ENCODE results near the gene EEPD1. TPM values are rescaled to one million over a fixed set of nuclear protein-coding genes. Genes with fewer than 3 reads are reported as not detected.

EEPD1 gene
- polyA plus RNA-seq, 1 experiment: 2.5 TPM

DNA sequence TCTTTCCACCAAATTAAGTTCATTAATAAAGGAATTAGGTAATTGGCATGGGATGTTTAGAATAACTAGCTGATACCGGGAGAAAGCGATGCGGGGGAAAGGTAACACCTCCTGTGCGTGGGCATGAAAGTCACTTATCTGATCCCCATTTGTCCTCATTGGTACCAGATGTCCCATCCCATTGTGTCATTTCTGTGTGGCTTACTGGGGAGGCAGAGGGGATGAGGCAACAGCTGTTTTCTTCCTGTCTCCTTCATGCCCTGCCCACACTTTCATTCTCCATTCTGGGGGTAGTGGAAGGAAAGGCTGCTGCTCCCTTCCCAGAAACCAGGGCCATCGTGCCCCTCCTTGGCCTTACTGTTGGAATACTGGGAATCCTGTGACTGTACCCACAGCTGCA lies 27.1 kb downstream of the EEPD1 start:
- Histone ChIP-seq H3K27me3 (ENCODE audit: control insufficient read depth, insufficient read depth, low read length) (no peaks in the 10 kb centered on the region), H3K4me3 (ENCODE audit: low read depth, low read length) (no peak overlapping the region), H3K36me3 (ENCODE audit: control insufficient read depth, insufficient read depth, low read length) (no peaks in the 10 kb centered on the region)
- no peak for DNase-seq (ENCODE audit: low read depth)
- CTCF ChIA-PET: interaction anchor here (1.2 to 1.3 kb wide), 3 partner anchors 9 to 14 kb away, joined by 3 to 4 read pairs (median 4); no protein-coding TSS in a partner anchor
- POLR2A ChIA-PET: no interaction called here
- TF ChIP-seq, protein P1, sequence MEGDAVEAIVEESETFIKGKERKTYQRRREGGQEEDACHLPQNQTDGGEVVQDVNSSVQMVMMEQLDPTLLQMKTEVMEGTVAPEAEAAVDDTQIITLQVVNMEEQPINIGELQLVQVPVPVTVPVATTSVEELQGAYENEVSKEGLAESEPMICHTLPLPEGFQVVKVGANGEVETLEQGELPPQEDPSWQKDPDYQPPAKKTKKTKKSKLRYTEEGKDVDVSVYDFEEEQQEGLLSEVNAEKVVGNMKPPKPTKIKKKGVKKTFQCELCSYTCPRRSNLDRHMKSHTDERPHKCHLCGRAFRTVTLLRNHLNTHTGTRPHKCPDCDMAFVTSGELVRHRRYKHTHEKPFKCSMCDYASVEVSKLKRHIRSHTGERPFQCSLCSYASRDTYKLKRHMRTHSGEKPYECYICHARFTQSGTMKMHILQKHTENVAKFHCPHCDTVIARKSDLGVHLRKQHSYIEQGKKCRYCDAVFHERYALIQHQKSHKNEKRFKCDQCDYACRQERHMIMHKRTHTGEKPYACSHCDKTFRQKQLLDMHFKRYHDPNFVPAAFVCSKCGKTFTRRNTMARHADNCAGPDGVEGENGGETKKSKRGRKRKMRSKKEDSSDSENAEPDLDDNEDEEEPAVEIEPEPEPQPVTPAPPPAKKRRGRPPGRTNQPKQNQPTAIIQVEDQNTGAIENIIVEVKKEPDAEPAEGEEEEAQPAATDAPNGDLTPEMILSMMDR (IDR thresholded peaks at IDR 0.05; ENCODE audit: insufficient read depth, low read depth, low read length): no peak

DNA sequence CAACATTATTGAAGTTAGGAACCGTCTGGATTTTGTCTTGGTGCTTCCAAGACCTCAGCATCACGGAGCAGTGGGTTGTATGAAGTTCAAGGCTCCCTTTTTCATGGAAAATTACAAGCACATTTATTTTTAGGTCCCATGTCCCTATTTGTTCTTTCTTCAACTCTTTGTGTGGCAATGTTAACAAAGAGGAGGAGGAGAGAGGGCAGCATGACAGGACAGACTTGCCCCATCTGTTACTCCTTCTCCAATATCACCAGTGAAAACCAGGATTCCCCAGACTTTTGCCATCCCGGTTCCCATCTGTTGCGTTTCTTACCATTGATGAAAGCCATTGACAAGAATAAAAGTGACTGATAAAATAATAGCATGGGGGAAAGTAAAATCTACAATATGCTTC lies 28.6 kb downstream of the EEPD1 start:
- no peak overlapping the region for H3K4me3 ChIP-seq (ENCODE audit: low read depth, low read length)
- ChIA-PET POLR2A (no interaction called here), CTCF (no interaction called here)
- DNase-seq (ENCODE audit: low read depth): no peak
- TF ChIP-seq, protein P1 (IDR thresholded peaks at IDR 0.05; ENCODE audit: insufficient read depth, low read depth, low read length): no peak
- no peaks in the 10 kb centered on the region for H3K36me3 ChIP-seq (ENCODE audit: control insufficient read depth, insufficient read depth, low read length)
- no peaks in the 10 kb centered on the region for H3K27me3 ChIP-seq (ENCODE audit: control insufficient read depth, insufficient read depth, low read length)

DNA sequence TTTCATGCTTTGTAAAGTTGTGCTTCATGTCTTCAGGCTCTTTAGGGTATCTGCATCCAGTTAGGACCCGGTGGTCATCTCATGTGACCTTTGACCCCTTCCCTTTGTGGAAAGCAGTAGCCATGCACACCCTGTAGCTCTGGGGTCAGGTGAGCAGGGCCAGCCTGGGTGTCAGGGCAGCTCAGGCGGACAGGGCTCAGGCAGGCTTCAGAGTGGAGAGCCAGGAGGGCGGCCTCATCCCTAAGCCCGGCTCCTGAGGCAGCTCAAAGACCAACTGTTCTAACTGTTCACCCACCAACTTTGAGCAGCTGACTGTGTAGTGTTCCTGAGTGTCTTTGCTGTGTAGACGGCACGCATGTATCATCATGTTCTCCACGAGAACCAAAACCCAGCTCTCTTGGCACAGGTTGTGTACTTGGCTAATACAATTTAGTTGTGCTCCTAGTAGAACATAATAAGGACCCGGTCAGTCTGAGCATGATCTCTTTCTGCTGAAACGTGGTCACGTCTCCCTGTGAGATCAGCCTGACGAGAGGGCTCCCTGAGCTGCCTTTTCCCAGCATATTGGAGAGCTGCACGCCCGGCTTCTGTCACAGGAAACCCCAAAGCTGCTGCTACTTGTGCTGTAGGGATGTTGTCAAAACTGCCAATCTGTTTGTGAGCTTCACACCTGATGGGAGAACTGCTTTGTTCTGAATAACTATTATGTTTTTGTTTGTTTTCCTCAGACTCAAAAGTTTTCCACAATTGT lies 30.0 kb downstream of the EEPD1 start:
- CTCF ChIA-PET: interaction anchor here (1.5 kb wide), 1 partner anchor 9 kb away, joined by 5 read pairs; no protein-coding TSS in a partner anchor
- POLR2A ChIA-PET: no interaction called here
- no peak for DNase-seq (ENCODE audit: low read depth)
- Histone ChIP-seq H3K4me3 (ENCODE audit: low read depth, low read length) (no peak overlapping the region), H3K27me3 (ENCODE audit: control insufficient read depth, insufficient read depth, low read length) (no peaks in the 10 kb centered on the region), H3K36me3 (ENCODE audit: control insufficient read depth, insufficient read depth, low read length) (no peaks in the 10 kb centered on the region)
- TF ChIP-seq, protein P1 (IDR thresholded peaks at IDR 0.05; ENCODE audit: insufficient read depth, low read depth, low read length): no peak

DNA sequence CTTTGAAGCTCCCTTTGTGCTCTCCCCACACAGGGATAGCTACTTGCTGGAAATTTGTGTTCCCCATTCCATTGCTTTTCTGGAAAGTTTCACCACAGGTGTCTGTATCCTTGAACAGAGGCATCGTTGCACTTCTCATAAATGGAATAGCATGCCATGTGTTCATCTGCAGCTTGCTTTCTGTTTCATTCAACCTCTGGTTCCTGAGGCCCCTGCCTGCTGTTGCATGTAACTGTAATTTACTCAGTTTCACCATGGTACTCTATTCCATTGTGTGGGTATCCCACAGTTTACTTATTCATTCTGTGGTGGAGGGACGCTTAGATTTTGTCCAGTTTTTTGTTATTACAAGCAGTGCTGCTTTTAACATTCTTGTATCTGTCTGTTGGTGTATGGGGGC lies 32.0 kb downstream of the EEPD1 start:
- no peak for DNase-seq (ENCODE audit: low read depth)
- TF ChIP-seq, protein P1 (IDR thresholded peaks at IDR 0.05; ENCODE audit: insufficient read depth, low read depth, low read length): no peak
- no peak overlapping the region for H3K4me3 ChIP-seq (ENCODE audit: low read depth, low read length)
- ChIA-PET CTCF (no interaction called here), POLR2A (no interaction called here)
- H3K36me3 ChIP-seq (ENCODE audit: control insufficient read depth, insufficient read depth, low read length): no peaks in the 10 kb centered on the region
- no peaks in the 10 kb centered on the region for H3K27me3 ChIP-seq (ENCODE audit: control insufficient read depth, insufficient read depth, low read length)

DNA sequence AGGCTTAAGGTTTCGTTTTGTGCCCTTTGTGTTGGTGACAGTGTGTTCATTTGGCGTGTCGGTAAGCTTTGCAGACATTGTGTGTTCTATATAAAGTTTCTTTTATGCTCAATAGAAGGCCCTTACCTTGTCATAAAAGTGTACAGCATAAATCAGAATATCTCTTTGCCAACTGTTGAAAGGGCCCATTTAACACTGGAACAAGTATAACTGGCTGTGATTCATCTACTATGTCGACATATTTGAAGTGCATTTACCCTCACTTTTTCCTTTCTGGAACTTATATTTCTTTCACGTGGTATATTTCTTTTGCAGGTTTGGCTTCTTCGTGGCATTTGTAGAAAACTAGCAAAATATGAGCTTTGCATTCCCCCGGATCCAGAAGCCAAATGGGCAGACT lies 32.7 kb downstream of the EEPD1 start:
- Histone ChIP-seq H3K36me3 (ENCODE audit: control insufficient read depth, insufficient read depth, low read length) (no peaks in the 10 kb centered on the region), H3K27me3 (ENCODE audit: control insufficient read depth, insufficient read depth, low read length) (no peaks in the 10 kb centered on the region), H3K4me3 (ENCODE audit: low read depth, low read length) (no peak overlapping the region)
- TF ChIP-seq, protein P1 (IDR thresholded peaks at IDR 0.05; ENCODE audit: insufficient read depth, low read depth, low read length): no peak
- POLR2A ChIA-PET: no interaction called here
- CTCF ChIA-PET: interaction anchor here (0.6 kb wide), 1 partner anchor 228 kb away, joined by 3 read pairs; no protein-coding TSS in a partner anchor
- no peak for DNase-seq (ENCODE audit: low read depth)
